Panc1 (cell line): Measurements from ENCODE around the gene TTC9B. TPM values are rescaled to one million over a fixed set of nuclear protein-coding genes. Genes with fewer than 3 reads are reported as not detected.

Experiments
- ATAC-seq: fragments of 200-7000 bp; cut with Tn5 transposase; 2 replicates; pipeline ENCODE4 v1.9.1; 2020; ENCODE audit warnings: mild to moderate bottlenecking, moderate library complexity
- BruUV-seq: library from RNA; stranded (reverse); fragments of 400-500 nt; replicated peaks from 2 replicates; lab custom pipeline; 2021; lab: Mats Ljungman, UMichigan
- CTCF ChIA-PET: fragments of 300-600 bp; sonication (Branson Sonifier 250); formaldehyde crosslinking; loops from one replicate; lab custom pipeline; 2022; ENCODE audit warnings: antibody characterized with exemption; lab: Charles Lee
- POLR2A ChIA-PET: fragments of 300-600 bp; sonication (Branson Sonifier 250); formaldehyde crosslinking; loops from one replicate; lab custom pipeline; 2022; ENCODE audit warnings: antibody characterized with exemption; lab: Charles Lee
- DNase-seq: peaks from one replicate; pipeline ENCODE4 v3.0.0-alpha.2; 2010; ENCODE audit warnings: low read depth, low spot score
- H3K27ac ChIP-seq: 2 replicates; pipeline ENCODE4 v1.5.1; 2011; ENCODE audit warnings: mild to moderate bottlenecking, low read length, inconsistent platforms
- H3K27me3 ChIP-seq: fragments of 200-500 bp; sonication (Bioruptor generic); 2 replicates; pipeline ENCODE4 v1.6.0; 2014; ENCODE audit warnings: low read length, inconsistent platforms; ENCODE audit not compliant: control insufficient read depth, insufficient read depth
- H3K36me3 ChIP-seq: fragments of 200-500 bp; sonication (Bioruptor generic); 2 replicates; pipeline ENCODE4 v1.5.1; 2014; ENCODE audit warnings: inconsistent platforms, mild to moderate bottlenecking, low read length, moderate library complexity; ENCODE audit not compliant: control insufficient read depth, insufficient read depth
- H3K4me1 ChIP-seq: 2 replicates; pipeline ENCODE4 v1.5.1; 2011; ENCODE audit warnings: inconsistent platforms, mild to moderate bottlenecking, low read length, moderate library complexity; ENCODE audit not compliant: control insufficient read depth, insufficient read depth
- H3K4me3 ChIP-seq, 2 experiments: 2 replicates each; pipeline ENCODE4 v1.5.1; 2011 to 2012; ENCODE audit warnings: low read depth in 2 of 2, low read length in 2 of 2, mild to moderate bottlenecking in 2 of 2, inconsistent platforms in 1 of 2, moderate library complexity in 1 of 2
- H3K9me3 ChIP-seq: fragments of 200-500 bp; sonication (Bioruptor generic); 2 replicates; pipeline ENCODE4 v1.5.1; 2014; ENCODE audit warnings: low read depth, mild to moderate bottlenecking, inconsistent platforms, low read length, moderate library complexity; ENCODE audit not compliant: control insufficient read depth, insufficient read depth
- CTCF ChIP-seq: fragments of 450-650 bp; IDR thresholded peaks from 2 replicates; pipeline ENCODE4 v1.5.1; 2017; ENCODE audit warnings: mild to moderate bottlenecking
- POLR2AphosphoS5 ChIP-seq: IDR thresholded peaks from 2 replicates; pipeline ENCODE4 v1.6.1; 2012; ENCODE audit warnings: mild to moderate bottlenecking, low read depth, low read length, moderate library complexity
- REST ChIP-seq, 2 experiments: IDR thresholded peaks; 2 replicates each; pipeline ENCODE4 v1.6.1; 2011 to 2012; ENCODE audit warnings: low read depth in 2 of 2, control low read depth in 1 of 2, low read length in 1 of 2, mild to moderate bottlenecking in 1 of 2, moderate library complexity in 1 of 2; ENCODE audit not compliant: insufficient read depth in 1 of 2
- SIN3A ChIP-seq: IDR thresholded peaks from 2 replicates; pipeline ENCODE4 v1.6.1; 2012; ENCODE audit warnings: low read depth, mild to moderate bottlenecking, low read length, moderate library complexity, borderline replicate concordance; ENCODE audit not compliant: insufficient read depth
- TCF7L2 ChIP-seq: IDR thresholded peaks from 2 replicates; pipeline ENCODE4 v1.6.1; 2011; ENCODE audit warnings: mild to moderate bottlenecking, low read depth, low read length, inconsistent platforms
- in situ Hi-C: cut with HindIII; loops from 2 replicates; pipeline ENCODE4 v1.10.0; 2016; ENCODE audit warnings: low sequenced_read_pairs, low pct_unique_long_range_greater_than_20kb
- intact Hi-C: fragments of 100-400 bp; cut with micrococcal nuclease; formaldehyde crosslinking; loops from one replicate; pipeline ENCODE4 v1.10.0; 2022; ENCODE audit not compliant: unreplicated experiment
- total RNA-seq: library from RNA; stranded (reverse); gene quantifications from one replicate; pipeline ENCODE4 v1.2.1, GENCODE V29; 2021; ENCODE audit not compliant: unreplicated experiment

TTC9B gene
- total RNA-seq, 1 experiment from 2014 or later = 2.3 TPM

- peaks cover 77% of the 10 kb centered on the region for H3K36me3 ChIP-seq
Observed at GRCh38 chr19:40238775-40239174, 20.6 kb upstream of the TTC9B start.

GRCh38 chr19:40237791-40238190 is 19.6 kb upstream of the TTC9B start:
- H3K9me3 ChIP-seq = no peaks in the 10 kb centered on the region
- no peak overlapping the region for H3K27ac ChIP-seq
- in situ Hi-C loops = no loop called here
- TF ChIP-seq POLR2AphosphoS5 = no peak
- no peak for TF ChIP-seq TCF7L2
- no peak for TF ChIP-seq CTCF
- TF ChIP-seq SIN3A = no peak
- H3K4me3 ChIP-seq = no peak overlapping the region
- intact Hi-C loops = no loop called here
- peaks cover 84% of the 10 kb centered on the region for H3K36me3 ChIP-seq
- POLR2A ChIA-PET = interaction anchor here (0.5 to 1.0 kb wide), 3 partner anchors 9 to 179 kb away, joined by 4 to 5 read pairs (median 4); no protein-coding TSS in a partner anchor
- no peaks in the 10 kb centered on the region for H3K27me3 ChIP-seq
- ATAC-seq (no peak), DNase-seq (no peak)
- CTCF ChIA-PET = interaction anchor here (0.6 to 2.0 kb wide), 8 partner anchors 10 to 708 kb away, joined by 3 to 7 read pairs (median 3); partner anchors contain the start of gene CCNP
- H3K4me1 ChIP-seq = peaks cover 6% of the 10 kb centered on the region
- BruUV-seq = no TSS peak

More at GRCh38 chr19:40238775-40239174, 20.6 kb upstream of the TTC9B start:
- intact Hi-C loops (no loop called here), in situ Hi-C loops (no loop called here)
- CTCF ChIA-PET = interaction anchor here (0.7 to 3.0 kb wide), 6 partner anchors 11 to 66 kb away, joined by 3 to 12 read pairs (median 5); partner anchors contain the start of genes CCNP and TTC9B
- H3K9me3 ChIP-seq = no peaks in the 10 kb centered on the region
- no peak overlapping the region for H3K27ac ChIP-seq
- POLR2A ChIA-PET = no interaction called here
- H3K27me3 ChIP-seq = no peaks in the 10 kb centered on the region
- BruUV-seq = no TSS peak
- TF ChIP-seq TCF7L2 = no peak
- TF ChIP-seq REST (IDR thresholded peaks at IDR 0.05; ENCODE audit: insufficient read depth in 1 of 2, low read depth in 2 of 2, low read length in 1 of 2) = no peak
- no peak for TF ChIP-seq POLR2AphosphoS5
- TF ChIP-seq CTCF = no peak
- no peak for TF ChIP-seq SIN3A
- no peak for ATAC-seq
- H3K4me1 ChIP-seq = no peaks in the 10 kb centered on the region
- H3K4me3 ChIP-seq = no peak overlapping the region
- DNase-seq = no peak
